HG03097 (cell line): ENCODE measurements around the gene PIGR.
"Not testable (repeated sequence)": the region's sequence is repeated elsewhere in the genome, so short reads cannot be mapped to it uniquely, and the experiment has no call there.

Experiments used
- ATAC-seq: cut with Tn5 transposase; IDR thresholded peaks from one replicate; pipeline ENCODE4 v1.9.1; 2021; ENCODE audit not compliant: unreplicated experiment, low FRiP score

PIGR gene

DNA sequence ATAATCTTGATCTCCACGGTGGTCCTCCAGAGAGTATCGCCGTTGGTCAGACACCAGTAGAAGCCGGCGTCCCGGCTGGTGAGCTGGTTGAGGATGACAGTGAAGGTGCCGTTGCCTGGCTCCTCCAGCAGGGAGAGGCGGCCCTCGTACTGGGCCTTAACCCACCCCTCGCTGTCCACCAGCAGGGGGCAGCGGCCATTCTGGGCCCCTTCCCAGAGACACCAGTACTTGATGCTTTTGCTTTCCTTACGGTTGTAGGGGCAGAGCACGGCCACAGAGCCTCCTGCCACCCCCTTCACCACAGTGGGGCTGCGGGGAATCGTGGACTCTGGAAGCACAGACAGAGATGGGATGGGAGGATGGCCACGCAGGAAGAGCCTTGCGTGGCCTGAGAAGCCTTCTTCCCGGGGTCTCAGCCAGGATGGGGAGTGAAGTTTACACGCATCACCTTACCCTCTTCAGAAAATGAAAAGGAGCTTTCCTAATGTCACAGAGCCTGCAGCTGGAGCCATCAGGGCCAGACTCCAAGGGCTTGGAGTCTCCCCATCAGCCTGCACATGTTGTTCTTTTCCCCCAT, 10.7 kb downstream of the PIGR start:
- ATAC-seq = no peak

DNA sequence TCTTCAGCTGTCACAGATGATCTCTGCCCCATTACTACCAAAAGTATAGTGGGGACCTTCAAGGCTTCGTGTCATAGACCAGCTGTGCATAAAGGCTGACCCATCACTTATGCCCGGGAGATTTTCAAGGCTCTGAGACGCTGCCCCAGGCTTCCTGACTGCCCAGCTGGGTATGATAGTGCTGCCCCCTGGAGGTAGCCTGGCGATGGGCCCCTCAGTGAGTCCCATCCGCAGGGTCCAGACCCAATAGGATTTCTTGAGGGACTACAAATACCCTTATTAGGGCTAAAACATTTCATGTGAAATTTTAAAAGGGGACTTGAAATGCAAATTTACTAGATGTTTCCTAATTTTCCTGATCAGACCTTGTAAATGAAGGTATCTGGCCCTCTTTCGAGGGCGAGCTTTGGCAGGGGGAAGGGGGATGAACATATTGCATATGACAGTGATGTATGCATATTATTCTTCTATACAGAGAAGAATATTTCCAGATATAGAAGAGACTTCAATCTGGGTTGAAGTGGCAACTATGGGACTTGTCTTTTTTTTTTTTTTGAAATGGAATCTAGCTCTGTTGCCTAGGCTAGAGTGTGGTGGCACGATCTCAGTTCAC, 12.8 kb downstream of the PIGR start:
- ATAC-seq = no peak

DNA sequence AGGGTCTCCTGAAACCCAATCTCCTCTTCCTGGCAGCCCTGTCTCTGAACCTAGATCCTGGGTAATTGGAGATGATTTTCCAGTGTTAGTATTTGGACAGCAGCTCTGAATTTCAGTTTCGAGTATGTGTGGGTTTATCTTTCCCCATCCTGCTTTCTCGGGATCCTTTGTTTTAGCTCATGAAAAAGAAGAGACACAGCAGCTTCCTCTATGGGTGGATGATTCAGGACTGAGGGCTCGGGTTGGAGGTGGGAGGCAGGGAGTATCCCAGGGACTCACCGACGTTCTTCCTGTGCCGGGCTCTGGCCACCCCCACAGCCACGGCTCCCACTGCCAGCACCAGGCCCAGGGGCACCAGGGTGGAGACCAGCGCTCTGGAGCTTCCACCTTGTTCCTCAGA, 14.1 kb downstream of the PIGR start:
- ATAC-seq = no peak

DNA sequence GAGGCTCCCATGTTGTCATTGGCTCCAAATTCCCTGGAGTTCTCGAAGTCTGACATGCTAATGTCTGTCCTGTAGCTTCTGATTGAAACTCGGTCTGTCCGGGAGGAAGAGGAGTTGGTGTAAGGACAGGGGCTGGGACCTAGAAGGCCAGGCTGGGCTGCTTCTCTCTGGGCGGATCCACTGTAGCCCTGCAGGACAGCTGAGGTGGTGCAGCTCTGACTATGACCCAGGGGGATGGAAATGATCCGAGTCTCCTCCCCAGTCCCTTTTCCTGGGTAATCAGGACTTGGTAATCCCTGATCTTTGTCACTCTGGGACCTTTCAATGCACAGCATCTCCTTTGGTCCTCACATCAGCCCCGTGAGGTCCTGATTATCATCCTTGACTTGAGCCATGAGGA, 14.6 kb downstream of the PIGR start:
- ATAC-seq = no peak

DNA sequence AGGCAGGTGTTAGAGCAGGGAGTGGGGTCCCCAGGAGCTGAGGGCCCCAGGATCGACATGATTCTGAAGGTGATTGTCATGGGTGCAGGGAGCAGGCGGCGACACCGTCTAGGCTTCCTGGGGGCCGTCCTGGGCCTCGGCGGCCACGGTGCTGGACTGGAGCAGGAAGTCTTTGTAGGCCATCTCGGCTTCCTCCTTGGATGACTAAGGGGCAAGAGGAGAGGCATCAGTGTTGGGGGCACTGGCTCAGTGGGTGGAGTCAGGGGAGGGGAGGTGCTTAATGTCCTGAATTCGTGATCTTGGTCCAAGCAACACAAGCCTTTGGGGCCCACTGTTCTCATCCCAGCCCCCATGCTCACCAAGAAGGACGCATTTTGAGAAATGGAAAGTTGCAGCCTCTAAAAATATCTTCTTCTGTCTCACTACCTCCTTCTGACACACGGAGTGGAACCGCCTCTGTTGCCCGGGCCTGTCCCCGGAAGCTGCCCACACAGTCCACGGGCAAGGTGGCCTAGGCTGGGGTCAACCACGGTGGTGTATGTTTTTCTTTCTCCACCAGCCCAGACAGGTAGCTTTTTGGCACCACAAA, 16.0 kb downstream of the PIGR start:
- peak; percentile 49 for ATAC-seq

DNA sequence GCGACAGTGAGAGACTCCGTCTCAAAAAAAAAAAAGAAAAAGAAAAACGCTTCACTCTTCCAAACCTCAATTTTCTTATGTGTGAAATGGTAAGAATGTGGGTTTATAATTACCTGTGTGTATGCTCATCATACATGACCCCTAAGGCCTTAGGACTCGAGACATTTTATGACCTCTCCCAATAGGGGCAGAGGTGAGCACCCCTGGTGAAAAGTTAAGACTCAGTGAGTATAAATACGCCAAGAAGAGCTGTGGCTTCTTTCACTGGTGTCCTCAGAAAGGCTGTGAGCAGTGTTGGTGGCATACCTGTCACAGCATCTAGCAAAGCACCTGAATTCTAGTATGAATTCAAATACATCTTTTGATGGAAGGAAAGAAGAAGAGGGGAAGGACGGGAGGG, 16.7 kb downstream of the PIGR start:
- no peak for ATAC-seq

DNA sequence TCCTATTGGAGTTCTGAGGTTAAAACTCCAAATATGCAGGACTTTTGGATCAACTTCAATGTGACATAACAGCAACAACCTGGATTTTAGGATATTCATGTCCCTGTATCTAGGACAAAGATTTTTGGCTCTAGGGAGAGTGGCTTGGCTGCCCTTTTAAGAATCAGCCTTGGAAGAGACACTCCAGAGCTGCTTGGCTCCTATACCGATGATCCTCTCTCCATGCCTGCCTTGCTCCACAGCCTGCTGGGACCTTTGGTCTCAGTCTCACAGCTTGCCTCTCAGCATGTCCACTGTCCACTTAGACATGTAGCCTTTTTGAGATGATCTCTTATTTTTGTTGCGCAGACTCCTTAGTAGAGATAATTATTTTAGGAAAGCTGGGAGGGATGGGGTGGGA, 20.0 kb downstream of the PIGR start:
- ATAC-seq = no peak

DNA sequence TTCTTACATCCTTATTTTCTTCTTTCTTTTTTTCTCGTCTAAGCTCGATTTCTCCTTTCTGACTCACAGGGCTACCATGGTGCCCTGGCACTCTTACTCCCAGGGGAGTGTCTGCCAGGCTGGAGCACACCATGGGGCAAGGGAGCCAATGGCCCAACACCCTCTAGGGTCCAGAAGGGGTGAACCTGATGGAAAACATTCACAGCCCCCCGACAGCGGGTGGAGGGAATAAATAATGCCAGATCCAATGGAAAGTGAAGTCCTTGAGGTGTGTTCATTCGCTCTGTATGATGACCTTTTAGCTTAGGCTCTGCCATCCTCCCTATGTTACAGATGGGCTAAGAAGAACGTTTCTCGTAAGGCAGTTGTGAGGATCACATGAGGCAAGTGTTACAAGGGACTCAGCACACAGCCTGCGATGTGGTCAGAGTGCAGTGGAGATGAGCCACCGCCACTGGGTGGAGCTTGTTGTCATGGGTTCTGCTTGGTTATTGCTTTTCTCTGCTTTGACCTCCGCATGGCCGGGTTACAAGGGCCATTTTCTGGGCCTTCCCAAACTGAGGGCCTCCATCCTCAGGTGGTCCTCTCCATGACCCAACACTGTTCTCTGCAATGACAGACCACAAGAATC, 21.0 kb downstream of the PIGR start:
- ATAC-seq = peak; percentile 39

DNA sequence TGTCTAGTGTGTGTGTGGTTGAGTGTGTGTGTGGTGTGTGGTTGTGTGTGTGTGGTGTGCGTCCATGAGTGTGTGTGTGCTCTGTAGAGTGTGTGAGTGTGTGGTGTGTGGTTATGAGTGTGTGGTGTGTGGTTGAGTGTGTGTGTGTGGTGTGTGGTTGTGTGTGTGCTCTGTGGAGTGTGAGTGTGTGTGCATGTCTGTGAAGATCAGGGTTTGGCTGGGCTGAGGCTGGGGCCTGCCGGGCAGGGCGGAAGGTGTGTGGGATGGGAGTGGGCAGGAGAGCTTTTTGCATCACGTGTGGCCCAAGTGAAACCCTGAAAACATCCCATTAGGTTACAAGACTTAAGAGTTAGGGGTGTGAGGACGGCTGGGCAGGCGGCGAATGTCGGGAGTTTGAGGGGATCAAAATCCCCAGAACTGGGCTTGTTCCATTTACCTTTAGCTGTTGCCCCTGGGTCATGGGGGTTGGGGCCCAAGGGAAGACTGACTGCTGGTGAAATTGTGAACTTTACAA, 21.6 kb downstream of the PIGR start:
- ATAC-seq = no peak

DNA sequence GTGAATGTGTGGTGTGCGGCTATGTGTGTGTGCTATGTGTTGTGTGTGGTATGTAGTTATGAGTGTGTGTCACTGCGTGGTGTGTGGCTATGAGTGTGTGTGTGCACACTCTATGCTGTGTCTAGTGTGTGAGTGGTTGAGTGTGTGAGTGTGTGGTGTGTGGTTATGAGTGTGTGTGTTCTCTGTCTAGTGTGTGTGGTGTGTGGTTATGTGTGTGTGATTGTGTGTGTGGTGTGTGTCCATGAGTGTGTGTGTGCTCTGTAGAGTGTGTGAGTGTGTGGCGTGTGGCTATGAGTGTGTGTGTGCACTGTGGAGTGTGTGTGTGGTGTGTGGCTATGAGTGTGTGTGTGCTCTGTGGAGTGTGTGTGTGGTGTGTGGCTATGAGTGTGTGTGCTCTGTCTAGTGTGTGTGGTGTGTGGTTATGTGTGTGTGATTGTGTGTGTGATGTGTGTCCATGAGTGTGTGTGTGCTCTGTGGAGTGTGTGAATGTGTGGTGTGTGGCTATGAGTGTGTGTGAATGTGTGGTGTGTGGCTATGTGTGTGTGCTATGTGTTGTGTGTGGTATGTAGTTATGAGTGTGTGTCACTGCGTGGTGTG, 22.2 kb downstream of the PIGR start:
- not testable (repeated sequence) for ATAC-seq

DNA sequence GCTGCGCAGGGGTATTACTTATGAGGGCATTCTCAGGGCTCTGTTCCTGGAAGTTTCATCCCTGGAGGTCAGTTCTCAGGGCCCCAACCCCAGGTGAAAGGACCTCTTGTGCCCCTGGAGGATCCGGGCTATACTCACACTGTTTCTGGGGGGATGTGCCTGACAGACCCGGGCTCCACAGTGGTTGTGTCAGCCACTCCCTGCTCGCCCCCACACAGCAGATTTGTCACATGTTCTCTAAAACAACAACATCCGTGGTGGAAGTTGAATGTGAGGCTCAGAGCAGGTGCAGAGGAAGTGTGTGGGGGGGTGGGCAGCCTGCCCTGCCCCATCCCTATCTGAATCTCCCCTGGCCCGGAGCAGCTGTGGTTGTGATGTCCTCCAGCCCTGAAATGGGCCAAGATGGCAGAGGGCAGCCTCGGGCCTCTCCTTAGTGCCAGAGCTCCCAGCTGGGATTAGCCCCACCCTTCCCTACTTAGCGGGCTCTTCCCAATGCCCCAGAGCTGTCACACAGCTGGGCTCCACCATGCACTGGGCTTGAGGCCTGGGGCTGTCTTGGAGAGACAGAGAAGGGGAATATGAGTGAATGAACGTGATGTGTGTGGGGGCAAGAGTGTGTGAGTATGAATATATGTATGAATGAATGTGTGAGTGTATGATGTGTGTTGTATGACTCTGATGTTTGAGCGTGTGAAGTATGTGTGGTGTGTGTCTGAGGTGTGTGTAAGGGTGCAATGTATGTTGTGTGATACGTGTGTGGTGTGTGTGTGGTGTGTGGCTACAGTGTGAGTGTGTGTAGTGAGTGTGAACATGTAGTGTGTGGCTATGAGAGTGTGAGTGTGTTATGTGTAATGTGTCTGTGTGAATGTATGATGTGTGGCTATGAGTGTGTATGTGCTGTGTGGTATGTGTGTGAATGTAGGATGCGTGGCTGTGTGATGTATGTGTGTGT, 23.0 kb downstream of the PIGR start:
- peak; percentile 27 for ATAC-seq

DNA sequence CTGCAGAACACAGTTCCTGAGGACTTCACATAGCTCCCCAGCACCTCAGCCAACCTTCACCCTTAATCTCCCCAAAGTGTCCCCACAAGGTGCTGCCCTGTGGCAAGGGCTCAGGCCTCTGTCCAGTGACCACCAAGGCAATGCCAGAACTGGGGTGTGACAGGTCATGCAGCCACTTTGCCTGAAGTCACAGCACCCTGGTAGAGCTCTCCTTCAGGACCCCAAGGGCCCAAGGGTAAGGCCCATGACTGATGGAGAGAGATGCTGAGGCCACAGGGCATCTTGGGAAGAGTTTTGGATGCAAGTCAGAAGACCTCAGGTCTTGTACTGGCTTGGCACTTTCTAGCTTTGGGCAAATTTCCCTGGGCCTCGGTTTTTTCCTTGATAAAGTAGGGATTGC, 23.7 kb downstream of the PIGR start:
- no peak for ATAC-seq

DNA sequence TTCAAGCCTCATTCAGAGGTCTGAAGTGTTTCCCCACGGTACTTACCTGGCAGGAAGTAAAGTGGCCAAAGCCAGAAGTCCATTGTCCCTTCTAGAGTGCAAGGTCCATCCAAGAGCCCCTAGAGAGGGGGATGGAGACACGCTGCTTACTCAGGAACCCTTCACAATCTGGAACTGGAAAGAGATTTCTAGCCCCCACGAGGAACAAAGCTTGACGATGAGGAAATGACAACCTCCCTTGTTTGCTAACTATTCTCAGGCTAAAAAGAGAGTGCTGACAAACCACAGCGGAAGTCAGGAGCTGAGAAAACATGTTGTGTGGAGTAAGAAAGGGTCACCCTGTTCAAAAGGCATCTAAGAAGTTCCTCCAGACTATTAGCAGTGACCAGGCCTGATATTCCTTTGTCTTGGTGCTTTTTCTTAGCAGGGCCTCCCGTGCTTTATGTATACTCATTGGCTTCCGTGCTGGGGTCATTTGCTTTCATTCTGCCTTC, 24.4 kb downstream of the PIGR start, which contains the start of gene FCMR:
Gene FCMR (minus strand): TSS at position 170 of the 494 bp plus-strand sequence. CDS start 87 bp downstream, at position 83.
- no peak for ATAC-seq

DNA sequence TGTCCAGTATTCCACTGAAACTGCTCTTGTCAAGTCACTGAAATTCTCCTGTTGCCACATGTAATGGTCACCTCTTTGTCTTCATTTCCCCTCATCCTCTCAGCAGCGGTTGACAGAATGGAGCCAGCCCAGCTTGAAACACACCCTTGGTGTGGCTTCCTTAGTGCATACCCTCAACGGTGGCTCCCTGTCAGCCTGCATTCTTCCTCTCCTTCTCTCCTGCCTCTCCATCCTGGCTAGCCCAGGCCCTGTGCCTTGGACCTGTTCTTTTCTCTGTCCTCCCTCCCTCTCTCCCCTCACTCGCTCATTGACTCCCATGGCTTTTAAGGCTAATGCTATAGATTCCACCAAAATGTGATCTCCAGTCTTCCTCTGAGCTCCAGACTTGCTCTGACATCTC, 28.2 kb downstream of the PIGR start:
- no peak for ATAC-seq

DNA sequence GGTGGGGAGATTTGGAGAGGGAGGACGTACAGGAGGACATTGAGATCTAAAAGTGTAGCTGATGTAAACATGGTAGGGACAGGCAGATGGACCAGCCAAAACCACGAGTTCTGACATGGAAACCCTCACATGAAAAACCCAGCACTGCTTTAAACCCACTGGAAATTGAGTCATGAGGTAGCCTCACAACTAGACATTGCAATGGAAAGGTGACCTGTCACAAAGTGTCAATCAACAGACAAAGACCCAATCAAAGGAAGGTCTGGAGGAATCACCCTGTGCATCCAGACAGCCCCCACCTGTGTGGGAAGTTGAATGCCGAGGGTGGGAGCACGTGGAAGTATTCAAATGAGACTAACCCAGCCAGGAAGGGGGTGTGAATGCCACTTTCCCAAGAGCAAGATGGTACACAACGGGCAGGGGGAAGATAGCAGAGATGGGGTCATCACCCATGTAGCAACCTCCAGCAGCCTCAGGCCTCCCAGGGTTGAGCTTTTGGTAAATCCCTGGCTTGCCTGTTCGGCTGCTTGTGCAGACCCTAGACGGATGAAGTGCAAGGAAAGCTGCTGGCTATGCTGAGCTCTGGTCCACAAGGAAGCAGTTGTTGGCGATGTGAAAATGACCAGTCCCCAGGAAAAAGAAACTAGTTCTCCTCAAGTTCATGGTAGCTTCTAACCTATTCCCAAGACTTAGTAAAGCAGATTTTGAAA, 30.1 kb downstream of the PIGR start:
- no peak for ATAC-seq

DNA sequence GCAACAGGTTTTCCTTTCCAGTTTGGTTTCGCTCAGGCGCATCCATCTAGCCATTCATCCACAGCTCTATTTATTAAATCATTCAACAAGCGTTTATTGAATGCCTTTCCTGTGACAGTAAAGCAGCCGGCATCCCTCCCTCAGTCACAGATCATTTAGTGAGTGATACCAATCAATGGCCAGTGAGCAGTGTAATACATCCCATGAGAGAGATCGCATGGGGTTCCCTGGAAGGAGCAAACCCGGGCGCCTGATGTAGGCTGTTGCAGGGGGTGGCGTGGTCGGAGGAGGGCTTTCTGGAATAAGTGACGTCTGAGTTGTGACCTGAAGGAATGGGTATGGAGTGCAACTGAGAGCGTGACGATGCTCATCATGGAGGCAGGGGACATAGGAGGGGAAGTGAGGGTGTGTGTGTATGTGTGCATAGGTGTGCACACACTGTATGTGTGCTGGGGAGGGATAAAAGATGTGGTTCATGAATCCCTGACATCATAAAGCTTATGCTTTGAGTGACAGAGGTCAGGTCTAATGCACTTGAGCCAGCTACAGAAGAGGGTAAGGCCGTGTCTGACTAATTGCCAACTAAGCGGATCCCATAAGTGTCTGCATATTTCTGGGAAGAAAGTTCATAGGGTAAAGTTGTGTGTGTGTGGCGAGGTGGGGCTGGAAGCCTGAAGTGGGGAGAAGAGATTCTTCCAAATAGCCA, 31.1 kb downstream of the PIGR start:
- ATAC-seq = no peak

DNA sequence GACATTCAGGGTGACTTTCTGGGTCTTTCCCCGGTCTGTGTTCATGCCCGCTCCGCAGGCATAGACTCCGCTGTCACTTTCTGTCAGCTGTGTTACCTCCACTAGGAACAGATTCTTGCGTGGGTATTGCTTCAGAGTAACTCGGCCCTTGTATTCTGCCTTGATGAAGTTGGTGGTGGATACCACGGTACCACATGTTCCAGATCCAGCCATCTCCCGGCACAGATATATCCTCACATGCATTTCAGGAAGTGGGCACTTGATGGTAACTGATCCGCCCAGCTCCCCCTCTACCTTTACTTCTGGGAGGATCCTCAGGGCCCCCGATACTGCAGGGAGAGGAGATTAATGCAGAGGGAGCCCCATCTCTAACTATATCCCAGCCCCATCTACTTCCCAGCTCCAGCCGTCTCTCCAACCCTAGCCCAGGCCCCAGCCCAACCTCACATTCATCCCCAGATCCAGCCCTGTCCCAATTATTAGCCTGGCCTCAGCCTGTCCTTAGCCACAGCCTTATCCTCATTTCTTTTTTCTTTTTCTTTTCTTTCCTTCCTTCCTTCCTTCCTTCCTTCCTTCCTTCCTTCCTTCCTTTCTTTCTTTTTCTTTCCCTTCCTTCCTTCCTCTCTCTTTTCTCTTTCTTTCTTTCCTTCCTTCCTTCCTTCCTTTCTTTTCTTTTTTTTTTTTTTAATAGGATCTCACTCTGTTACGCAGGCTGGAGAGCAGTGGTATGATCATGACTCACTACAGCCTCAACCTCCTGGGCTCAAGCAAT, 32.3 kb downstream of the PIGR start:
- no peak for ATAC-seq
